ENCODE data around the gene MBOAT1. TPM values are rescaled to one million over a fixed set of nuclear protein-coding genes. Genes with fewer than 3 reads are reported as not detected.

MBOAT1 gene
- polyA plus RNA-seq, 3 donors: 15.4 to 22.2 (median 19.2) TPM

DNA sequence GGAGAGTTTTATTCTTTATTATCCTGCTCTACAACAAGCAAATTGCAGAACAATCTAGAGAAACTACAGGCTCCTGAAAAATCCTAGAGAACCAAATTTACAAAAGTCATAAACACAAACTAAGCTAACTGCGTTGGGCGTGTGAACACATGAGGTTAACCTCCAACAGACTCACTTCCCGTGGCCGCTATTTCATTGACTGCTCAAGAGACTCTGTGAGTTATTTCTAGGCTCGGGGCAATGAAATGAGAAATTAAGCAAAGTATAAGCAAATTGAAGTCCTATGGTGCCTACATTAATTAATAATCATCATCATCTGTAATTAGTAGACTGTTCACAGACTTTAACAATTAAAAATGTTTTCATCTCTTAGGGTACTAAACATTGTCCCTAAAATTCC is 100.0 kb downstream of the MBOAT1 start:
- no peak for DNase-seq (ENCODE audit: low read depth in 3 of 3, low spot score in 2 of 3)

GRCh38 chr6:20110478-20110877 is 101.8 kb downstream of the MBOAT1 start:
- no peak for DNase-seq (ENCODE audit: low read depth in 3 of 3, low spot score in 2 of 3)

- DNase-seq (ENCODE audit: low read depth in 3 of 3, low spot score in 2 of 3): no peak
Measured at GRCh38 chr6:20109526-20109925, 102.7 kb downstream of the MBOAT1 start.

GRCh38 chr6:20105838-20106237 is 106.4 kb downstream of the MBOAT1 start:
- DNase-seq (ENCODE audit: low read depth in 3 of 3, low spot score in 2 of 3): no peak

DNA sequence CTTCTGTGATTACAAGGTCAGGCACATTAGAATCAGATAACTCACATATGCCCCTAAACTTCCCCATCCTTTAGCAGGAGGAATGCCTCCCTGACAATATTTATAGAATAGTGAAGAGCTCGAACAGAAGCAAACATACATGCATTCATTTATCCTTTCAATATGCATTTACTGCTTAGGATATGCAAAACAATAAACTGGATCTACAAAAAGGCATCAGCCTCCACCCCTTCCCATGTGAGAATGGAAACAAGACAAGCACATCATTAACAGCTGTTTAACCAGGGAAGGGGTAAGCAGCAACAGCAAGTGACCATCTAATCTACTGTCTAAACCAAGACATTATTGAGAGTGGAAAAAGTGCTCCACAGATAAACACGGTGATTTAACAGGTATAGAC is 107.6 kb downstream of the MBOAT1 start:
- DNase-seq (ENCODE audit: low read depth in 3 of 3, low spot score in 2 of 3): no peak

- no peak for DNase-seq (ENCODE audit: low read depth in 3 of 3, low spot score in 2 of 3)
Measured at GRCh38 chr6:20102397-20103073, 109.7 kb downstream of the MBOAT1 start.

- DNase-seq (ENCODE audit: low read depth in 3 of 3, low spot score in 2 of 3): no peak
Measured at GRCh38 chr6:20099156-20099555, 113.1 kb downstream of the MBOAT1 start.

DNA sequence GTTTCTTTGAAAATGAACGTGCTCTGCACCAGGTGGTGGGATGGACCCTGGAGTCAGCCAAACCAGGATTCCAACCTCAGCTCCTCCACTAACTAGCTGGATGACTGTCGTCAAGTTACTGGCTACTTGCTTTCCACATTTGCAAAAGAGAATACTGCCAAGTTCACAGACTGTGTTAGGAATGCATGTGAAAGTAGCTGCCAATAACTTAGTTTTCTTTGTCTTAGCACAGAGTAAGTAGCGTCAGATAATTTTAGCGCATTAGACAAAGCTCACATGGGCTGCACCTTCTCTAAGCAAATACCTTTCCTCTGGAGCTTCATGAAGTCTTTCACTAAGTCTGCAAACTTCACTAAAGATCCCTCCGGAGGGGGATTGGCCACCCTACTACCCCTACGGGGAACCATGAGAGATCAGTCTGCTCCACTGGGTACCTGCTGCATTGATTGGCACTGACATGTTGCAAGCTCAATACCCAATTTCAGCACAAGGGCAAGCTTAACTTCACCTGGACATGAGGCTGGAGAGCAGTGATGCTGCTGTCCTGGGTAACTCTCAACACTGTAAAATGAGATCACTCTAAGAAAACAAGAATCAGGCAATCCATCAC is 113.9 kb downstream of the MBOAT1 start:
- DNase-seq (ENCODE audit: low read depth in 3 of 3, low spot score in 2 of 3): no peak

DNA sequence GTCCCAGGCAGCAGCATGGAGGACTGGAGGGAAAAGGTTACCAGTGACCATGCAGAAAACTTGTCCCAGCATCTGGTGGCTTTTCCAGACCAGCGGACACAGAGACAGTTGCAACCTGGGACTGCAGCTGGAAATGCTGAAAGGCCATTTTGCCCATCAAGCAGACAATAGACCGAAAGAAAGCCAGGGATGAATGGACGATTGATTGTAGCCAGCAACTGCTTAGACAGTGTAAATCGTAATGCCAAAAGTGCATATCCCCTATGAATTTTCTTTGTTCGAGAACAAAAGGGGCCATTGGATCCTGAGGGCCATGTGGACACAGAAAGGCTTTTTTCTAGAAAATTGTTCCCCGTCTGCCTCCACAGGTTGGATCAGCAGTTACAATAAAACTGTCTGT is 115.7 kb downstream of the MBOAT1 start:
- DNase-seq (ENCODE audit: low read depth in 3 of 3, low spot score in 2 of 3): no peak

DNA sequence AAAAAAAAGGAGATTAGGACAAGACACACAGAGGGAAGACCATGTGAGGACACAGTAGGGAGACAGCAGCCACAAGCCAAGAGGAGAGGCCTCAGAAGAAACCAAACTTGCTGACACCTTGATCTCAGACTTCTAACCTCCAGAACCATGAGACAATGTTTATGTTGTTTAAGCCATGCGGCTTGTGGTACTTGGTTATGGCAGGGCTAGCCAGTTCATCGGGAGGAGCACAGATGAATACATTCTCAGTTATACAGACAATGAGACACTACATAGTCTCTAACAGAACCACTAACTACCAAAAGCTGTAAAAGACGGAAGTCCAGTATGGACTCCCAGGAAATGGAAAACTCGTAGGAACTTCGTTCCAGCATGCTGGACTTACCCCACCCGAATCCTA is 116.8 kb downstream of the MBOAT1 start:
- no peak for DNase-seq (ENCODE audit: low read depth in 3 of 3, low spot score in 2 of 3)

DNA sequence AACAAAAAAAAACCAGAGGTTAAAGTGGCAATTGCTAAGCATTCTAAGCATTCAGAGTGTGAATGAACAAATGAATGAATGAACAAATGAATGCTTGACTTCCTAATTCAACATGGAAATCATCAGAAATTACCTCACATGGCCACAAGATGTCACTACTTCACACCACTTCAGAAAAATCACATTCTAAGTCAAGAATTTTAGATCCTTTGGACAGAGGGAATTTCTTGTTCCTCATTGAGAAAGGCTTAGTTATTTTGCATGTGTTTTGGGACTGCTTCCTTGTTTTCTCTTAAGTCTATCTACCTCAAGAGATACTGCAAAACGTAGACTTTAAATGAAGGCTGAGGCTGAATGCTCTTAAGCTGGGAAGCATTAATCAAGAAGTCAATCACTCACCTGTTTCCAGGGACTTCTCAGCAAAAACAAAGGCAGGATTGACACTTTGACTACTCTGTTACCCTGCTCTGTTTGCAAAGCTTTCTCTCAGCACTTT is 120.2 kb downstream of the MBOAT1 start:
- peak in 2 of 3 donors; percentile 56 for DNase-seq (ENCODE audit: low read depth in 3 of 3, low spot score in 2 of 3)

DNA sequence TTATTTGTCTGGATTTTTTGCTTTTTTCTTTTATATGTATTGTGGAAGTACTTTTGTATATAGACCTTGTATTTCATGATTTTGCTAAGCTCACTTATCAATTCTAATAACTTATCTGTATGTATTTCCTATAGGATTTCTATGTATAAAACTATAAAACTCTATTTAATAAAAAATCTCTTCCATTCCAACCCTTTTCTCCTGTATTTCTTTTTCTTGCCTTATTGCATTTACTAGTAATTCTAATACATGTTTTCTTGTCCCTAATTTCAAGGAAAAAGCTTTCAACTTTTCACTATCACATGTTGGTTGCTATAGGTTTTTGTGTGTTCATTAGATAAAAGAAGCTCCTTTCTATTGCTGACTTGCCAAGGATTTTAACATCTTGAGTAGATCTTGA is 125.3 kb downstream of the MBOAT1 start:
- DNase-seq (ENCODE audit: low read depth in 3 of 3, low spot score in 2 of 3): no peak

DNA sequence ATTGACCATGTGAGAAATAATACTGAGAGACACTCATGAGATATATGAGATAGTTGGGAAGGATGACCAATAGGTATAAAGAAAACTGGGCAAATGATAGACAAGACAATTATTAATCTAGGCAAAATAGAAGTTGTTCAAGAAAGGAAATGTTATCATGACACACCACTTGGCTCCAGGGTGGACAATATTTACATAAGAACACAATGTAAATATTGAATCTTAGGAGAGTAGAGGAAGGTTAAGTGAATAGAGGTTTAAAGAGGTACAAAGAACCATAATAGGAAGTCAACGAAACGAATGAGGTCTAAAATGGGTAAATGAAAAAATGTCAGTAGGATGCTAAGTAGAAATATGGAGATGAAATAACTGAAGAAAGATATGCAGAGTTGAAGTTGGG is 126.5 kb downstream of the MBOAT1 start:
- DNase-seq (ENCODE audit: low read depth in 3 of 3, low spot score in 2 of 3): no peak

- no peak for DNase-seq (ENCODE audit: low read depth in 3 of 3, low spot score in 2 of 3)
Measured at GRCh38 chr6:20084411-20084810, 127.9 kb downstream of the MBOAT1 start.

GRCh38 chr6:20071998-20072397 is 140.3 kb downstream of the MBOAT1 start:
- DNase-seq (ENCODE audit: low read depth in 3 of 3, low spot score in 2 of 3): no peak

GRCh38 chr6:20070047-20070446 is 142.2 kb downstream of the MBOAT1 start:
- DNase-seq (ENCODE audit: low read depth in 3 of 3, low spot score in 2 of 3): no peak

DNA sequence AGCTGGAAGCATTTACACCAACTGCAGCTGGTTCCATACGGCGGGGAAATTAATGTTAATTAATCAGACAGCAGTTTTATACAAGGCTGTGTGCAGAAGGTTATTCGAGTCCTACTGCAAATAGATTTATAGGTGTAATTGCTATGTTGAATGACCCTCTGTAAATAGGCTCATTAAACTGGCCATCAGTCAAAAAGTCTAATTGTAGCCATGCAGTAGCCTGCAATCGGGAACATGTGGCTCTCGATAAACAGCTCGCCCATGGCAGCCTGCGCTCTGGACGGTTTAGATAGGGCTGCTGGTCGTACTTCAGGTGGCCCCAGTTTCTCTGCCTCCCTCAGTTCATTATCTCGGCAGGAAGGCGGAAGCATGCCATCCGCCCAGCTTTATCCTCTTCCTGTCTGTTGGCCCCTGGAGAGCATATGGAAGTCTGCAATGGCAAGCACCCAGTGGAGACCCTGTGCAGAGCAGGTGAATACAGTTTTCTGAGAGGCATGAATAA is 143.2 kb downstream of the MBOAT1 start:
- peak; percentile 21 to 27 (median 21) for DNase-seq (ENCODE audit: low read depth in 3 of 3, low spot score in 2 of 3)

DNA sequence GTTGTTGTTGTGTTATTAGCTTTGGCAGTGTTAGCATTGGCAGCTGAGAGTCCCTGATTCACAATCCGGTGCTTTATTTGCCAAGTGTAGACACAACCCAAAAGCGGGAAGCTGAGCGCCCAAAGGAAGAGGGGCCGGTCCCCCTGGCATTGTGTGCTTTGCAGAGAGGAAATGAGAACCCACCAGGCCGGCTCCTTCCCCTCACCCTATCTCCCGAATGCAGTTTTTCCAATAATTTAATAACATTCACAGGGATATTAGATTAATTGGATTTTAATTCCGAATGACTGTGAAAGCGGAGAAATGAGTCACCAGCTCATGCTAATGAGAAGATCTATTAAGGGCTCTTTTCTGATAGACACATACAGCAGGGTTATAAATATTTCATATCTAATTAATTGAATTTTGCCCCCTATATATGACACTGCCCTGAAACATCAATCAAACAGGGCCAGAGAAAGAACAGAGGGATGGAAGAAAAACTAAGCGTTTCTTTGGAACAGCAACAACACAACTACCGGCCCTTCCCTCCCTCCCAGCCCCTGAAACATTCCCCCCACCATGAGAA is 143.8 kb downstream of the MBOAT1 start:
- no peak for DNase-seq (ENCODE audit: low read depth in 3 of 3, low spot score in 2 of 3)

DNA sequence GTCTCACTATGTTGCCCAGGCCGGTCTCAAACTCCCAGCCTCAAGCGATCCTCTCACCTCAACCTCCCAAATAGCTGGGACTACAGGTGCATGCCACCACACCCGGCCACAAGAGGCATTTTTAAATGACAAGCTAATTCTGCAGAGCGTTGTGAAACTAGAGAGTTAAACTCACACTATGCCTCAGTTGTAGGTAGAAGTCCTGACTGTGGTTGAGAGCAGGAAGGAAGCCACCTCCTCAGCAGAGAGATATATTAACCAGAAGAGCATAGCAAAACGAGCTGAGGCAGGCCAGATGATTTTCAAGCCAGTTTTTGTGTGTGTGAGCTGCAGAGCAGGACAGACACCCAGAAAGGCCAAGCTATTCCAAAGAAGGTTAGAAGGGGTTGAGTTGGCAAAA is 150.3 kb downstream of the MBOAT1 start:
- DNase-seq (ENCODE audit: low read depth in 3 of 3, low spot score in 2 of 3): no peak

GRCh38 chr6:20060252-20060651 is 152.0 kb downstream of the MBOAT1 start:
- no peak for DNase-seq (ENCODE audit: low read depth in 3 of 3, low spot score in 2 of 3)

- DNase-seq (ENCODE audit: low read depth in 3 of 3, low spot score in 2 of 3): no peak
Measured at GRCh38 chr6:20058912-20059311, 153.4 kb downstream of the MBOAT1 start.
